DLD1 (cell line): ENCODE measurements around the gene RADIL.

Experiments used
- in situ Hi-C: cut with HindIII; loops from 2 replicates; pipeline ENCODE4 v1.10.0; 2017; ENCODE audit warnings: low sequenced_read_pairs

Gene RADIL

DNA sequence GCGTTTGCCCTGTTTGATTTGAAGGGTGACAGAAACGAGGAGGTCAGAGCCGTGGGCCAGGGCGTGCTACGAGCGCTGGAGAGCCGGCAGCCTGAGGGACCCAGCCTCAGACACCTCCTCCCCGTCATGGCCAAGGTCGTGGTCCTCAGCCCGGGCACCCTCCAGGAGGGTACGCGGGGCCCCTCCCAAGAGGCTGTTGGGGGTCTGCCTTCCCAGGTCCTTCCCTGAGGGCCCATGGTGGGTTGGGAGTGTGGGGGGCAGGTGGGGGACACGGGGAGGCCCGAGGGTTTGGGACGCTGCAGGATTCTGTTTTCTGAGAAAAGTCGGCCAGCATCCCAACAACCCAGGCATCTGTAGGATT lies 100.2 kb downstream of the RADIL start:
- in situ Hi-C loops = no loop called here

DNA sequence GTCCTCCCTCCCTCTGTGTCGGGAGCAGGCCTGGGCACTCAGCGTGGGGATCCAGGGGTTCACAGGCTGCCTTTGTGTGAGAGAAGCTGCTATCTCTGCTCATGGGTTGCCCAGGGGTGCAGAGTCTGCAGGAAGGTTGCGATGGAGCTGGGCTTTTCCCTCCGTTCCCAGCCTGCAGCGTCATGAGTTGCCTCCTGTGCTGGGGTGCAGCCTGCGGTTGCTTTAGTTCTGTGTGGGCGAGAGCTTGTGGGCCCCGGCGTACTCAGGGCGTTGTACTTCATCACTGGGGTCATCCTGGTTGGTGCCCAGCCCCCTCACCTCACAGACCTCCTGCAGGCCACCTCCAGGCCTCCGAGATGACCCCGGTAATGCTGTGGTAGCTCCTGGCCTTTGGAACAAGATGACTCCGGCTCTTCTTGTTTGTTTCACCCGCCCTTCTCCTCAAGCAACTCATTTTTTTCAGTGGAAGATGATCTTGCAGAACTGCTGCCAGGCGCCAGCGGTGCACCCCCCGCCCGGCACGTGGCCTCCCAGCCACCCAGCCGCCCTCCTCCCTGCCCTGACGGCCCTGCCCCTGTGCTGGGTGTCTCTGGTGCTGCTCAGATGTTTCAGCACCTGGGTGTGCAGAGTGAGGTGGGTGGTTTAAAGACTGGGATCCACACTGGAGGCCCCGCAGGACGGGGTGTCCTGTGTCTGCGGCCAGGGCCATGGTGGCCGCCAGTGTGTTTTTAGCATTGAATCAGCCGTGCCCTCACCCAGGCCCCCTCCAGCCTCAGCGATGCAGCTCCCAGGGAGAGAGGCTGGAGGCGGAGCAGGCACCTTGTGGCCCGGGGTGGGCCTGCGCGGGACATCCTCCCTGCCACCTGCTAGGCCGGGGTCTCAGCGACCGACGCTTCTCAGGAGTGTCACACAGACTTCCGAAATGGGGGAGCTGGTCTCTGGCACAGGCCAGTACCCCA lies 100.9 kb downstream of the RADIL start:
- in situ Hi-C loops = no loop called here

DNA sequence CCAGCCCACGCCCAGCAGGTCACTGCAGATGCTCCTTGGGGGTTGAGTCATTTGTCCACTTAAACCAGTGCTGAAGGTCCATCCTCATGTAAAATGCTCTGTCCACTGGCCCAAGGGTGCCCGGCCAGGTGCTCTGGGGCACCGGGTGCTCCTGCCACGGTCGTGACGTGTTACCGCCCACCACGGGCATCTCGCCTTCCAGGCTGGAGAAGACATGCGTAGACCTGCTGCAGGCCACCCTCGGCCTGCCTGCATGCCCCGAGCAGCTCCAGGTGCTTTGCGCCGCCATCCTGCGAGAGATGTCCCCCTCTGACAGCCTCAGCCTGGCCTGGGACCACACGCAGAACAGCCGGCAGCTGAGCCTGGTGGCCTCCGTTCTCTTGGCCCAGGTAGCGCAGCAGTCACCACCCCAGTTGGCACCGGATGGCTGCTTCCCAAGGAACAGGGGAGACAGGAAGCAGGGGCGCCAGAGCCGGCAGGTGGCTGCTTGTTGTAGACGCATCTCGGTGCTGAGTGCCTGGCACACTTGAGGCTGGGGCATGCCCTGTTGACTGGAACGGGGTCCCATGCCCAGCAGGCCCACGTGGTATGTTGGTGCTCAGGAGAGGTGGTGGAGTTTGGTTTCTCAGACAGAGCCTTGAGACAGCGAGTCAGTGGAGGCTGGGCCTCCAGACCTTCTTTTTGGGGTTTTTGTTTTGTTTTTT lies 102.0 kb downstream of the RADIL start:
- in situ Hi-C loops = no loop called here

DNA sequence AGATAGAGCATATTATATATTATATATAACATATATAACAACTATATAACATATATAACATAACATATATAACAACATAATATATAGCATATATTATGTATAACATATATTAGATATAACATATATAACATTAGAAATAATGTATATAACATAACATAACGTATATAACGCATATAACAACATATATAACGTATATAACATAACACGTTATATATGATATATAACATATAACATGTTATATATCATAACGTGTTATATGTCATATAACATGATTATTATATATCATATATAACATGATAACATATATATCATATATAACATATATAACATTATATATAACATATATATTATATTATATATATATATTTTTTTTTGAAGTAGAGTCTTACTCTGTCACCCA lies 104.4 kb downstream of the RADIL start:
- in situ Hi-C loops = no loop called here

DNA sequence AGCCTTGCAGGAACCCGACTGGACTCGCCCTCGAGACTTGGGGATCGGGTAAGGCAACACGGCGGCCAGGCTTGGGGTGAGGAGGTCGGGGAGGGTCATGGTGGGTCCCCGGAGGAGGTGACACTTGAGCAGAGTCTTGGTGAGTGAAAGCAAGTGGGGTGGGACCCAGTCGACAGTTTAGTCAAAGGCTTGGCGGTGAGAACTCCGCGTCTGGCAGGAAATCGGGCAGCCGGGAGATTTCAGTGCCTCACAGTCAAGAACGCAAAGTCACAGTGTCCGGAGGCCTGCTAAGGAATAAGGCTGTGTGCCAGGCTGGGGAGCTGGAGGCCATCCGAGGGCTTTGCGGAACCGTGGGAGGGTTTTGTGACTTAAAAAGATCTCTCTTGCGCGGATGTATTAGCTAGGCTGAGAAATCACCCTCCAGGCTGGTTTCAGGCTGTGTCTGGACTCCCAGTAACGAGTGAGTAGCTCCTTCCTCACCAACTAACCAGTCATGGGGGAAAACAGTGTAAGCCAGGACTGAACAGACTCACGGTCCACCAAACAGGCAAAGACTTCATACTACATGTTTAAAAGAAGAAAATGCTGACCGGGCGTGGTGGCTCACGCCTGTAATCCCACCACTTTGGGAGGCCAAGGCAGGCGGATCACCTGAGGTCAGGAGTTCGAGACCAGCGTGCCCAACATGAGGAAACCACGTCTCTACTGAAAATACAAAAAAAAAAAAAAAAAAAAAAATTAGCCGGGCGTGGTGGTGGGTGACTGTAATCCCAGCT lies 107.5 kb downstream of the RADIL start:
- in situ Hi-C loops = no loop called here

DNA sequence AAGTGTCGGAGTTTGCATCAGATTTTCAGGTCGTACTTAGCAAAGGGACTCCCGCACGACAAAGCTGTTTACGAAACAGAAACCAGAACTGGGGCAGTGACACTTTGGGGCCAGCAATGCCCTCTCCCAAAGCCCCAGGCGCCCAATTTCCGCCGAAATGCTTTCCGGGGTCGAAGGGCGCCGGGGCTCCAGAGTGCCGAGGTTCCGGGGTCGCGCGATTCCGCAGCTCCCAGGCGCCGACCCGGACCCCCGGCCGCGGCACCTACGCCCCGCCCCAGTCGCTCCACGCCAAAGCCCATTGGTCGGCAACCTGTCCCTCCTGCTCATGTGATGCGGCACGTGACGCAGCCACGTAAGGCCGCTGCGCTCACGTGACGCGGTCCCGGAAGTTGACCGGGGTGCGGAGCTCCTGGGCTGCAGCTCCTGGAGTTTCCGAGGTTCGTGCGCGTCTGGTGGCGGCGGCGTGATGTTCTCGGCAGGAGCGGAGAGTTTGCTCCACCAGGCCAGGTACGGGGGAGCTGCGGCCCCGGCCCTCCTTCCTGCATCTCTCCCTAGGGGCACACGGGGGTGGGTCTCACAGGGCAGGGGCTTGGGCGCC lies 108.2 kb downstream of the RADIL start, which contains the start of gene AP5Z1:
AP5Z1 (plus strand) TSS at position 374 of the 598 bp plus-strand sequence; CDS start at position 467, 93 bp downstream.
- in situ Hi-C loops = no loop called here

DNA sequence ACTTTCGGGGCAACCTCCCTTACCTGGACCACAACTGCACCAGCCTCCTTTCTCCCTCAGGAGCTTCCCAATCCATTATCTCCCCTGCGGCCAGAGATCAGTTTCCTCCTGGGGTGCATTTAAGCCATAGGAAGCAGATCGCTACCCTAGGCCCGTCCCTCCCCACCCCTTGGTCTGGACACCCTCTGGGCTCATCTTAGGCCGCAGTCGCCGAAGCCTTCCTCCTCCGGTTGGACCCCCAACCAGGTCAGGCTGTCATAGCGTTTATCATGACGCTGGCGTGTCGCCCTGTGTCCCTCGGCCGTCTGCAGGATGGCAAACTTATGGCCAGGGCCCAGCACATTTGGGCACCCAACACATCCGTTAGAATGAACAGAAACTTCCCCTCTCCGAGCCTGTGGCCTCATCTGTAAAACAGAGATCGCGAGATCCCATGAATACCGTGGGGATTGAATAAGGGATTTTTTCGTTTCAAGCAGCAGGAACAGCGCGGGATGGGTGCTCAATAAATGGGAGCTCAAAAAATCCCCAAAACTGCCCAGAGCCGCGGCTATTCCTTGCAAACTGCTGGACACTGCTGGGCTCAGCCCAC lies 108.8 kb downstream of the RADIL start:
- in situ Hi-C loops = no loop called here

DNA sequence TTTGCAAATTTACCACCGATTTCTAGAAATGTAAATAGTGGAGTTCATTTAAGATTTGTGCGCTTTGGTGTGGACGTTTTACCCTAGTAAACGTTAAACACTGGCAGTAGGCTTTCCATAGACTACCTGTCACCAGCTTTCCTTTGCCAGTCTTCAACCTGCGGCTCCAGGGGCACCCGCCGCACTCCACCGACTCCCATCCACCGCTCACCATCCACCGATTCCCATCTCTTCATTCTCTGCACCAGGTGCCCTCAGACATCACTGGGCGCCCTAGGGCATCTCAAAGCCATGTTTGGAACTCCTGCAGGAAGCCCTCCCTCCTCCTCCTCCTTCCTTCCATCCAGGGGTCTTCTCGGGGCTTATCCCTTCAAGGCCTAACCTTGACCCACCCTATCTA lies 109.5 kb downstream of the RADIL start:
- in situ Hi-C loops = no loop called here

DNA sequence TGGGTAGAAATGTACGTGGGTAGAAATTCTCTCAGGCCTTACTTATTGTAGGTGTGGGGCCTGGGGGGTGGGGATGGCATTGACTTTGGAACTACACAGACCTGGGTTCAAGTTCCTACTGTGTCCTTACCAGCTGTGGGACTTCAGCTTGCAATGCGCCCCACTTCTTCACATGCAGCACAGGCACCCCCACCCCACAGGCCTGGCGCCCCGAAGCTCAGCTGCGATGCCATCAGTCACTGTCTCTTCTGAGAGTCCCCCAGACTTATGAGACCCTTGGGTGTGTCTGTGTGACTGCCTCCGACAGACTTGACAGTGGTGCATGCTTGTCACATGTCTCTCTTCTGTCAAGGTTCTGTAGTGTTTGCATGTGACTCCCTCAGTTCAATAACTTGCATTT lies 111.2 kb downstream of the RADIL start:
- in situ Hi-C loops = no loop called here

DNA sequence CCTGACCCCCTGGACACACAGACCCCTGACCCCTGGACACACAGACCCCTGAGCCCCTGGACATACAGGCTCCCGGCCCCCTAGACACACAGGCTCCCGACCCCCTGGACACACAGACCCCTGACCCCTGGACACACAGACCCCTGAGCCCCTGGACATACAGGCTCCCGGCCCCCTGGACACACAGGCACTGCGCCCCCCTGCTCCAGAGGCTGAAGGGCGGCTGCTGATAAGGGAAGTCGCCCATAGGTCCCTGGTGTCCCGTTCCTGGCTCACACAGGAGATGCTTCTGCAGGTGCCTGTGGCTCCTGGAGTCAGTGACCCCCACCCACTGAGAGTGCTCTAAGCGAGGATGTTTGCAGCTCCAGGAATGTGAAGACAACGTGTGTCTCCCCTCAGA lies 111.8 kb downstream of the RADIL start:
- in situ Hi-C loops = no loop called here

DNA sequence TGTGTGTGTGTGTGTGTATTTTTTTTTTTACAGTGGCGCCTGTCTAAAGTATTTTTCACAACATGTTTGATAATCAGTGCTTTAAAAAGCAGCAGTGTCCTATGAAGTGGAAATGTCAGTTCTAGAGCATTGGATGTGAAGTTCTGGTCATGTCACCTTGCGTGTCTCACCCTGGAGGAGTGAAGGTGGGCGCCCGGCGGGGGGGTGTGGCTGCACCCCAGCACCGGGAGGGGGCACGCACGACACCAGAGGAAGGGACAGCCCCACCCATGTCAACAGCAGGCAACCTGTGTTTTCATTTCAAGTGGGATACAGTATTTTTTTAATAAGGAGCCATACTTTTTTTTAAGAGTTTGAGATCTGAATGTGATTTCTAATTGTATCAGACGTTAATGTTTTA lies 112.6 kb downstream of the RADIL start:
- in situ Hi-C loops = no loop called here

DNA sequence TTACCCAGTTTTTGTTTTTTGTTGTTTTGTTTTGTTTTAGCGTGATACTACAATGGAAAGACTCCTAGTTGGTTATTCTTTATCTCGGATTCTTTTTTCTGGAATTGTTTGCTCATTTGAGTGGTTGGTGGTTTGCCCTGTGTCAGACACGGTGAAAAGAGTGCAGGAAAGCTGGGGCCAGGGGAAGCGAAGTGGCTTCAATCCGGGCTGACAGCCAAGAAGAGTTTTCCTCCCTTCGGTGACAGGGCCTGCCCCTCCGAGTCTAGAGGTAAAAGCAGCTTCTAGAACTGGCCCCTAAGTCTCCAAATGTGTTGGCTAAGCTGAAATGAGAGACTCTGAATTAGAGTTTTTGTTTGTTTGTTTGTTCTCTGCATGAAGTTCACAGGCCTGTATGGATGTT lies 113.8 kb downstream of the RADIL start:
- in situ Hi-C loops = no loop called here

DNA sequence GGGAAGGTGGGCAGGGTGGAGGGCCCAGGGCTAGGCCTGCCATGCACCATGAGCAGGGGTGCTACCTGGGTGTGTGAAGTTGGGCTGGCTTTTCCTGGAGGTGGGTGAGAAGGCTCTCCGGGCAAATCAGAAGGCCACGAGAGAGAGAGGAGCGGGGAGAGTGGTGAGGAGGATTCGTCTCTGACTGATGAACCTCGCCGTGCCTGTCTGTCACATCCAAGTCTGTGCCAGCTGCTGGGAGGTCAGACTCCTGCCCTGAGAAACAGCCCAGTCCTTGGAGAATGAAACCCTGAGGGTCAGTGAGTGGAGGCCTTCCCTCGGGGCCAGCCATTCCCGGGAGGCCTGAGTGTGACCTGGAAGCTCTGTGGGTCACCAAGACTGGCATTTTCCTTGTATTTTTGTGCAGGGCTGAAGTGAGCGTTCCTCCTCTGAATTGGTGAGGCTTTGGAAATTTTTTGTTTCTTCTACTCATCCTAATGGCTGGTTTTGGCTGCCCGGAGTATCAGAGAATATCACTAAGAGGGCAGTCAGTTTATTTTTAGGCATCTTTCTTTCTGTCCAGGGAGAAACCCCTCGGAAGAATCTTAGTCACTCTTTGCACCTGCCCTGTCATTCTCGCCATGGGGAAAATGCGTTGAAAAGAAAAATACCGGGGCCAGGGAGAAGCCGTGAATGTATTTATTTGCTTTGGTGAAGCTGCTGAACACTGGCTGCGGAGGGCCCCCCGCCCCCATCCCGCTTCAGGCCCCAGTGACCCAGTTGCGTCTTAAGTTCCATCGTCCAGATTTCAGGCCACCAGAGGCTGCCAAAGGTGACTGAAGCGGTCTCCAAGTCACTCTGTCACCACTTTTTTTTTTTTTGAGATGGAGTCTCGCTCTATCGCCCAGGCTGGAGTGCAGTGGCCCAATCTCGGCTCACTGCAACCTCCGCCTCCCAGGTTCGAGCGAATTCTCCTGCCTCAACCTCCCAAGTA lies 114.6 kb downstream of the RADIL start:
- in situ Hi-C loops = no loop called here

DNA sequence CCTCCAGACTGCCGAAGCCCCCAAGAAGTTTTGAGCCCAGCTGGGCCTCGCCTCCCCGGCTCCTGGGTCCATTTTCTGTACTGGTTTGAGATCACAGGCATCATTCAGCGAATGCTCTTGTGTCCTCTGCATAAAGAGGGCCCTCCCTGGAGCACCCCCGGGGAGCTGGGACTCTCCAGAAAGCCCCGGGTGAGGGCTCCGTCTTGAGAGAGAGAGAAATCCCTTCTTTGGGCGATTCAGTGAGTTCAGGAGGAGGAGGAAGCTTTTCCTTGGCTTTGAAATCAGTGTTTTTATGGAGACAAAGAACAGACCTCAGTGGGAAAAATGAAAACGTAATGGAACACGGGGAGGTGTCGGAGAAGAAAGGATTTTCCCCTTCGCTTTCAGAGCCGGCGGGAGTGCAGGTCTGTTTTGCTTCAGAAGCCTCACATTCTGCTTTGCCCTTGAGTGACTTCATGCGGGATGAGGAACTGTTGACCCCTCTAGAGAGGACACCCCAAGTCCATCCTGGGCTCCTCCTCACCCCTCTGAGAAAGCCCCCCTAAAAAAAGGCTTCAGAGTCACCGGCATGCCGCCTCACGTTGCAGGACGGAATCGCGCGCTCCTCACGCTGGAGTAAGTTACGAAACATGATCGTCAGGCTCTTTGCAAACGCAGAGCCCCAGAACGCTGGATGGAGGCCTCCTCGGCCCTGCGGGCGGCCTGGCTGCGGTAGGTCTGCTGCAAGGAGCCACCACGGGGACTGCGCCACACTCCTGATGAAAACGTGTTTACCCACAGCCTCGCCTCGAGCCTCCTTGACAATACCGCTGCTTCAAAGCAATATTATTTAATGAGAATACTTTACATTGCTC lies 116.6 kb downstream of the RADIL start:
- in situ Hi-C loops = no loop called here

DNA sequence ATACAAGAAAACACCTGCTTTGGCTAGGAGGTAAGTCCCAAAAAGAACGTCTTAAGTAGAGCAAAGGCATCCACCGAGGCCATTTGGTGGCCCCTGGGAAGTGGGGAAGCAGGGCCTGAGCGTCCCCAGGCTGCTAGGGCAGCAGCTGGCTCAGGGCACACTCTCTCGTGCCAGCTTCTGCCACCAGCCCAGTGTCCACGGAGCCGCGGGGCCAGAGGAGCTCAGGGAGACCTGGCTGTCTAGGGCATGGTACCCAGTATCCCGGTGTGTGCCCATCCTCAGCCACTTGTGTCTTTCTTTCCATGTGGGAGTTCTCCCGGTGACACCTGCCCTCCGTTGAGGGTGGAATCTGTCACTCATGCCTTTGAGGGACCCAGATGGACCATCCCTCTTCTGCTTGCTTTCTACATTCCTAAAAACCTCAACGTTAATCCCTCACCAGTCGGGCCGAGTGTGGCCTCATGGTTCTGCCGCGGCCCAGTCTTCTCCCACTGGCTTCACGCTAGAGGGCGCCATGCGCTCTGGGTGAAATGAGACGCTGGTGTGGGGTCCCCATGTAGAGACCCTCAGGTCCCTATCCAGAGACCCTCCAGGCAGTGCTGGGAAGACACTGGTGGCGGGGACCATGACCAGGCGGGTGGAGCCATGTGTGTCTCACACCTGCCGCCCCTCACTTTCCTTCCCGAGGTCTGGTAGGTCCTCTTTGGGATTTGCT lies 117.6 kb downstream of the RADIL start:
- in situ Hi-C loops = no loop called here

DNA sequence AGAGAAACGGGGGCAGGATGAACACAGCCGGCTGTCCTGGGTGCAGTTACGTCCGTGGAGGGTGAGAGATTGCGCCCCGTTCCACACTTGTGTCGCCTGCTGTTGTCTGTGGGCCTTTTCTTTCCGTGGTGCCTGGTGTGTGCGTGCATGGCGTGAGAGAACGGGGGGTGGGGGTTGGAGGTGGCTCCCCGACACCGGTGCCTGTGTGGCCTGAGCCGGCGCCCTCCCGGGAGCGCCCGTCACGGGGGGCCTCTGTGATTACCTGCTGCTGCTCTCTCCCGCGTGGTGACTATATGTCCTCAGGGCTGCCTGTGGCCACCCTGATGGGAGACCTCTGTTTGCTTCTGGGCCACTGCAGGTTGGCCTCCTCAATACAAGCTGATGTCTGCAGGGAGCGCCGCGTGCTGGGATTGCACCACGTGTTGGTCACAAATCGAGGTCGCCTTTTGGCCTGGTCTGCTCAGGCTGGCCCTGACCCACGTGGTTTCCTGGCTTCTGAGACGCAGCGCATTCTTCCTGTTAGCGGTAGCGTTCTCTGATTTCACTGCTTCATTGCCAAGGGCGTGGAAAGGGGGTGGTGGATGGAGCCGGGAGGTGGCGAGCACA lies 119.0 kb downstream of the RADIL start:
- in situ Hi-C loops = no loop called here

DNA sequence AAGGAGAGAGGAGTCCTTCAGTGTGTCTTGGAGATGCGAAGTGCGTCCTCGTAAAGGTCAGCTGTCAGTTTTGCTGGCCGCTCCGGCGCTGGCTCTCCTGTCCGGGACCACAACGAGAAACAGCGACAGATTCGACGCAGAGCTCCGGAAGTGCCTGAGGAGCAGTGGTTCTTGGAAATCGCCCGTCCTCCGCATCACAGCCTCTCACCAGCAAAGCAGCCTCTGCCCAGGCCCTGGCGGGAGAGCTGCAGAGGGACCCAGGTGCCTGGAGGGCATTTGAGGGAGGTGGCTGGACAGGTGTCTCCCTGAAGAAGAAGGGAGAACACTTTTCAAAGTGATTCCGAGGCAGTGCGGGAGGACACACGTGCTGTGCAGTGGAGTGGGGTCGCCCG lies 119.7 kb downstream of the RADIL start:
- in situ Hi-C loops = no loop called here
